ENCODE data around the gene CTNNA1. TPM values are rescaled to one million over a fixed set of nuclear protein-coding genes. Genes with fewer than 3 reads are reported as not detected.

CTNNA1 gene
- polyA plus RNA-seq, 1 of the 3 experiments (the other 2 are of a cell fraction): 130 TPM

DNA sequence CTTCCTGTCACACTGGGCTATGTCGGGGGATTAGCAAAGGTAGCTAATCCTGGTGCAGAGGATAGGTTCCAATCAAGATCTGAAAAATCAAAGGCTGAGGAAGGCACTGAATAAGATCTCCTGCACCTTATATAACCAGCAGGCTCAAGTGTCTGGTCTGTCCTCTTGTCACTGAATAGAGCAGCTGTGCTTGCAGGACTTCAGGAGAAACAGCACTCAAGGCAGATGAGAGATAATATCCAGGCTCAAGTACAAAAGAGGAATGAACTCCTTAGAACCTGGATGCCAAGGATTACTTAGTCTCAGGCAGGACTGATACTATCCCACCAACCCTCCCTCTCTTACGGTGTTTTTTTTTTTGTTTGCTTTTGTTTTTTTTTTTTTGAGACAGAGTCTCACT is 230.8 kb downstream of the CTNNA1 start:
- Histone ChIP-seq H3K4me2 (no peak overlapping the region), H2AFZ (ENCODE audit: low read depth) (no peak overlapping the region), H3K9me2 (no peaks in the 10 kb centered on the region), H3K4me3 (ENCODE audit: low read depth in 2 of 2, low read length in 1 of 2) (no peak overlapping the region), H3K9ac (no peak overlapping the region), H3F3A (replicated peaks; ENCODE audit: insufficient read depth) (no peaks in the 10 kb centered on the region), H4K20me1 (ENCODE audit: insufficient read depth) (no peaks in the 10 kb centered on the region), H3K27ac (ENCODE audit: low read depth in 2 of 2, low read length in 1 of 2) (no peak overlapping the region), H3K79me2 (ENCODE audit: insufficient read depth) (no peaks in the 10 kb centered on the region), H3K27me3 (ENCODE audit: insufficient read depth) (no peaks in the 10 kb centered on the region), H3K4me1 (ENCODE audit: control insufficient read depth in 1 of 2, insufficient read depth in 2 of 2, low read depth in 1 of 2, low read length in 1 of 2) (peaks cover 14% of the 10 kb centered on the region in 2 experiments; a peak in 2 of 4 replicates), H3K36me3 (replicated peaks in 1 of 2; ENCODE audit: control insufficient read depth in 1 of 2, insufficient read depth in 2 of 2, low read length in 1 of 2) (no peaks in the 10 kb centered on the region), H3K9me3 (no peaks in the 10 kb centered on the region)
- ChIA-PET POLR2A (no interaction called here), CTCF (interaction anchor here (0.9 to 3.3 kb wide), 2 partner anchors 10 to 38 kb away, joined by 3 to 9 read pairs; no protein-coding TSS in a partner anchor)
- TF ChIP-seq, protein P1, sequence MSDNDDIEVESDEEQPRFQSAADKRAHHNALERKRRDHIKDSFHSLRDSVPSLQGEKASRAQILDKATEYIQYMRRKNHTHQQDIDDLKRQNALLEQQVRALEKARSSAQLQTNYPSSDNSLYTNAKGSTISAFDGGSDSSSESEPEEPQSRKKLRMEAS (IDR thresholded peaks at IDR 0.05; ENCODE audit: low read depth): no peak
- TF ChIP-seq, protein P2, sequence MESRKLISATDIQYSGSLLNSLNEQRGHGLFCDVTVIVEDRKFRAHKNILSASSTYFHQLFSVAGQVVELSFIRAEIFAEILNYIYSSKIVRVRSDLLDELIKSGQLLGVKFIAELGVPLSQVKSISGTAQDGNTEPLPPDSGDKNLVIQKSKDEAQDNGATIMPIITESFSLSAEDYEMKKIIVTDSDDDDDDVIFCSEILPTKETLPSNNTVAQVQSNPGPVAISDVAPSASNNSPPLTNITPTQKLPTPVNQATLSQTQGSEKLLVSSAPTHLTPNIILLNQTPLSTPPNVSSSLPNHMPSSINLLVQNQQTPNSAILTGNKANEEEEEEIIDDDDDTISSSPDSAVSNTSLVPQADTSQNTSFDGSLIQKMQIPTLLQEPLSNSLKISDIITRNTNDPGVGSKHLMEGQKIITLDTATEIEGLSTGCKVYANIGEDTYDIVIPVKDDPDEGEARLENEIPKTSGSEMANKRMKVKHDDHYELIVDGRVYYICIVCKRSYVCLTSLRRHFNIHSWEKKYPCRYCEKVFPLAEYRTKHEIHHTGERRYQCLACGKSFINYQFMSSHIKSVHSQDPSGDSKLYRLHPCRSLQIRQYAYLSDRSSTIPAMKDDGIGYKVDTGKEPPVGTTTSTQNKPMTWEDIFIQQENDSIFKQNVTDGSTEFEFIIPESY (IDR thresholded peaks at IDR 0.05; ENCODE audit: borderline replicate concordance, low read depth): no peak
- TF ChIP-seq TCF12 (IDR thresholded peaks at IDR 0.05): no peak
- TF ChIP-seq FOSL2 (IDR thresholded peaks at IDR 0.05; ENCODE audit: borderline replicate concordance, low read depth): no peak
- TF ChIP-seq CHD2 (IDR thresholded peaks at IDR 0.05; ENCODE audit: low read length, partially characterized antibody): no peak
- no peak for TF ChIP-seq POLR2AphosphoS5 (IDR thresholded peaks at IDR 0.05; ENCODE audit: low read depth, low read length)
- 85% methylated on average over 2 of the region's 2 CpGs for WGBS (ENCODE audit: low lambda C conversion rate)
- no peak for DNase-seq

Other genes with a start within 250 kb of the CTNNA1 start
- 36.7 and 48.7 TPM in 2 replicates for gene ETF1, start 210.2 kb upstream of the CTNNA1 start, polyA plus RNA-seq (2012; rRNA removed)
- gene HSPA9, start 178.0 kb upstream of the CTNNA1 start, polyA plus RNA-seq (2012; rRNA removed): 153 and 196 TPM in 2 replicates
- 0.38 and 0.68 TPM in 2 replicates for gene LRRTM2, start 121.9 kb downstream of the CTNNA1 start, polyA plus RNA-seq (2012; rRNA removed)

All from SK-N-SH (cell line).